ENCODE measurements around the gene BBS9.

DNA sequence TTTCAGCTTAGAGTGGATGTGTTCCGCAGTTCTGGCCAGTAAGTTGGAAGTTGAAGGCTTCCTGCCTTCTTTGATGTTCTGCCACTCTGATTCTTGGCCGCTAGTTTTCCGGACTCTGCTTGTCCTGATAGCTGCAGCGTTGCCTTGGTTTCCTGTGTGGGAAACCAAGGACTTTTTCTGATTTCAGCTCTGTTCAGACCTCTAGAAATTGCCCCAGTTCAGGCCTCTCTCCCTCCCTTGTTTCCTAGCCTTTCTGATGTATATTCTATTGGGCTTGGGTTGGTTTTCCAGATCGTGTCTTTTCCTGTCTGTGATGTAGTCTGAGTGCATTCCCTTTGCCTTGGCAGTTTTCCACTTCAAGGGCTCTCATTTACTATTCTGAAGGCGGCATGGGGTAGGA is 318.7 kb downstream of the BBS9 start:
- TF ChIP-seq SIN3A (IDR thresholded peaks at IDR 0.05; ENCODE audit: borderline replicate concordance, insufficient read depth, low read length) (no peak), POLR2AphosphoS5 (IDR thresholded peaks at IDR 0.05; ENCODE audit: low read depth, low read length) (no peak)
- TF ChIP-seq, protein P1, sequence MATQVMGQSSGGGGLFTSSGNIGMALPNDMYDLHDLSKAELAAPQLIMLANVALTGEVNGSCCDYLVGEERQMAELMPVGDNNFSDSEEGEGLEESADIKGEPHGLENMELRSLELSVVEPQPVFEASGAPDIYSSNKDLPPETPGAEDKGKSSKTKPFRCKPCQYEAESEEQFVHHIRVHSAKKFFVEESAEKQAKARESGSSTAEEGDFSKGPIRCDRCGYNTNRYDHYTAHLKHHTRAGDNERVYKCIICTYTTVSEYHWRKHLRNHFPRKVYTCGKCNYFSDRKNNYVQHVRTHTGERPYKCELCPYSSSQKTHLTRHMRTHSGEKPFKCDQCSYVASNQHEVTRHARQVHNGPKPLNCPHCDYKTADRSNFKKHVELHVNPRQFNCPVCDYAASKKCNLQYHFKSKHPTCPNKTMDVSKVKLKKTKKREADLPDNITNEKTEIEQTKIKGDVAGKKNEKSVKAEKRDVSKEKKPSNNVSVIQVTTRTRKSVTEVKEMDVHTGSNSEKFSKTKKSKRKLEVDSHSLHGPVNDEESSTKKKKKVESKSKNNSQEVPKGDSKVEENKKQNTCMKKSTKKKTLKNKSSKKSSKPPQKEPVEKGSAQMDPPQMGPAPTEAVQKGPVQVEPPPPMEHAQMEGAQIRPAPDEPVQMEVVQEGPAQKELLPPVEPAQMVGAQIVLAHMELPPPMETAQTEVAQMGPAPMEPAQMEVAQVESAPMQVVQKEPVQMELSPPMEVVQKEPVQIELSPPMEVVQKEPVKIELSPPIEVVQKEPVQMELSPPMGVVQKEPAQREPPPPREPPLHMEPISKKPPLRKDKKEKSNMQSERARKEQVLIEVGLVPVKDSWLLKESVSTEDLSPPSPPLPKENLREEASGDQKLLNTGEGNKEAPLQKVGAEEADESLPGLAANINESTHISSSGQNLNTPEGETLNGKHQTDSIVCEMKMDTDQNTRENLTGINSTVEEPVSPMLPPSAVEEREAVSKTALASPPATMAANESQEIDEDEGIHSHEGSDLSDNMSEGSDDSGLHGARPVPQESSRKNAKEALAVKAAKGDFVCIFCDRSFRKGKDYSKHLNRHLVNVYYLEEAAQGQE (IDR thresholded peaks at IDR 0.05; ENCODE audit: insufficient read depth in 1 of 2, low read depth in 2 of 2, low read length in 2 of 2), result no peak
